Natural killer cell (primary cell): ENCODE results near the gene CRAT. TPM values are rescaled to one million over a fixed set of nuclear protein-coding genes. Genes with fewer than 3 reads are reported as not detected.

ENCODE experiments used
- ATAC-seq, 3 donors: fragments of 150-1000 bp in 2 of 3; fragments of 200-7000 bp in 1 of 3; cut with Tn5 transposase; 1 replicate in 1 of 3; 2 replicates in 2 of 3; pipeline ENCODE4 v1.10.0; 2021; ENCODE audit warnings: mild to moderate bottlenecking in 2 of 3, moderate library complexity in 2 of 3
- DNase-seq, 2 donors: peaks; one replicate each; pipeline versions ENCODE4 v3.0.0 to v3.0.0-alpha.2; 2013 to 2021; ENCODE audit warnings: mixed read lengths in 1 of 2
- H3K27ac ChIP-seq: one replicate; pipeline ENCODE4 v1.5.1; 2013; ENCODE audit warnings: mild to moderate bottlenecking, low read length
- H3K27me3 ChIP-seq: one replicate; pipeline ENCODE4 v1.6.1; 2013; ENCODE audit warnings: low read length; ENCODE audit not compliant: control insufficient read depth, insufficient read depth
- H3K36me3 ChIP-seq: one replicate; pipeline ENCODE4 v1.6.1; 2013; ENCODE audit warnings: low read length; ENCODE audit not compliant: control insufficient read depth, insufficient read depth
- H3K4me1 ChIP-seq: one replicate; pipeline ENCODE4 v1.6.1; 2013; ENCODE audit warnings: low read length; ENCODE audit not compliant: control insufficient read depth, insufficient read depth
- H3K4me3 ChIP-seq: one replicate; pipeline ENCODE4 v1.5.1; 2013; ENCODE audit warnings: low read length
- H3K9me3 ChIP-seq: one replicate; pipeline ENCODE4 v1.6.1; 2013; ENCODE audit warnings: low read length; ENCODE audit not compliant: control insufficient read depth, insufficient read depth
- H3K27ac Mint-ChIP-seq, 2 donors: one replicate each; pipeline ENCODE4 v1.8.0; 2022; ENCODE audit warnings: mild to moderate bottlenecking in 2 of 2, mixed read lengths in 2 of 2, moderate library complexity in 1 of 2
- H3K27me3 Mint-ChIP-seq, 2 donors: one replicate each; pipeline ENCODE4 v1.8.0; 2022; ENCODE audit warnings: low read depth in 2 of 2, mixed read lengths in 2 of 2
- H3K36me3 Mint-ChIP-seq: one replicate; pipeline ENCODE4 v1.8.0; 2022; ENCODE audit warnings: mixed read lengths
- H3K4me1 Mint-ChIP-seq, 2 donors: one replicate each; pipeline ENCODE4 v1.8.0; 2022; ENCODE audit warnings: mixed read lengths in 2 of 2
- H3K4me3 Mint-ChIP-seq: one replicate; pipeline ENCODE4 v1.8.0; 2022; ENCODE audit warnings: mild to moderate bottlenecking, moderate library complexity, mixed read lengths
- H3K9me3 Mint-ChIP-seq, 2 donors: one replicate each; pipeline ENCODE4 v1.8.0; 2022; ENCODE audit warnings: mixed read lengths in 2 of 2
- WGBS: methylation state at CpG from one replicate; pipeline ENCODE4 v1.1.7; 2013; ENCODE audit warnings: missing lambda C conversion rate; ENCODE audit not compliant: insufficient coverage; 5-methylcytosine and 5-hydroxymethylcytosine counted together
- intact Hi-C: fragments of 100-400 bp; cut with micrococcal nuclease; formaldehyde crosslinking; loops from one replicate; pipeline ENCODE4 v1.14.2; 2022
- total RNA-seq, 4 donors: library from RNA; stranded (reverse); fragments of 120-200 nt in 1 of 4; gene quantifications; one replicate each; pipeline versions ENCODE4 v1.2.3 to v1.2.4, GENCODE V29; 2013 to 2022
- TF ChIP-seq, protein P1 (sequence below): fragments of 200-600 bp; IDR thresholded peaks from one replicate; pipeline ENCODE4 v1.8.0; 2022; ENCODE audit warnings: antibody characterized with exemption

The CRAT gene
- total RNA-seq, 3 donors from 2014 or later (not counting 1 experiment from before 2014, with no cell fraction given), result 13.5 to 13.8 (median 13.8) TPM

GRCh38 chr9:129097671-129098306 lies 12.8 kb downstream of the CRAT start:
- no peaks in the 10 kb centered on the region for H3K36me3 ChIP-seq
- intact Hi-C loops, result no loop called here
- H3K27me3 ChIP-seq, result no peaks in the 10 kb centered on the region
- no peak overlapping the region for H3K27ac ChIP-seq
- H3K27me3 Mint-ChIP-seq, result no peaks in the 10 kb centered on the region
- H3K4me1 Mint-ChIP-seq, result no peaks in the 10 kb centered on the region
- H3K4me3 ChIP-seq, result no peak overlapping the region
- ATAC-seq (no peak), DNase-seq (no peak)
- H3K4me1 ChIP-seq, result no peaks in the 10 kb centered on the region
- H3K36me3 Mint-ChIP-seq, result no peaks in the 10 kb centered on the region
- no peak overlapping the region for H3K4me3 Mint-ChIP-seq
- WGBS, result 94% methylated on average over 16 of the region's 16 CpGs
- H3K27ac Mint-ChIP-seq, result no peak overlapping the region
- H3K9me3 Mint-ChIP-seq, result no peaks in the 10 kb centered on the region
- TF ChIP-seq, protein P1, sequence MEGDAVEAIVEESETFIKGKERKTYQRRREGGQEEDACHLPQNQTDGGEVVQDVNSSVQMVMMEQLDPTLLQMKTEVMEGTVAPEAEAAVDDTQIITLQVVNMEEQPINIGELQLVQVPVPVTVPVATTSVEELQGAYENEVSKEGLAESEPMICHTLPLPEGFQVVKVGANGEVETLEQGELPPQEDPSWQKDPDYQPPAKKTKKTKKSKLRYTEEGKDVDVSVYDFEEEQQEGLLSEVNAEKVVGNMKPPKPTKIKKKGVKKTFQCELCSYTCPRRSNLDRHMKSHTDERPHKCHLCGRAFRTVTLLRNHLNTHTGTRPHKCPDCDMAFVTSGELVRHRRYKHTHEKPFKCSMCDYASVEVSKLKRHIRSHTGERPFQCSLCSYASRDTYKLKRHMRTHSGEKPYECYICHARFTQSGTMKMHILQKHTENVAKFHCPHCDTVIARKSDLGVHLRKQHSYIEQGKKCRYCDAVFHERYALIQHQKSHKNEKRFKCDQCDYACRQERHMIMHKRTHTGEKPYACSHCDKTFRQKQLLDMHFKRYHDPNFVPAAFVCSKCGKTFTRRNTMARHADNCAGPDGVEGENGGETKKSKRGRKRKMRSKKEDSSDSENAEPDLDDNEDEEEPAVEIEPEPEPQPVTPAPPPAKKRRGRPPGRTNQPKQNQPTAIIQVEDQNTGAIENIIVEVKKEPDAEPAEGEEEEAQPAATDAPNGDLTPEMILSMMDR, result no peak
- no peaks in the 10 kb centered on the region for H3K9me3 ChIP-seq

GRCh38 chr9:129095908-129096307 lies 14.7 kb downstream of the CRAT start:
- intact Hi-C loops, result no loop called here
- H3K4me1 ChIP-seq, result no peaks in the 10 kb centered on the region
- H3K36me3 ChIP-seq, result no peaks in the 10 kb centered on the region
- ATAC-seq (no peak), DNase-seq (no peak)
- Mint-ChIP-seq H3K9me3 (no peaks in the 10 kb centered on the region), H3K27me3 (no peaks in the 10 kb centered on the region), H3K4me1 (no peaks in the 10 kb centered on the region), H3K27ac (no peak overlapping the region), H3K36me3 (no peaks in the 10 kb centered on the region), H3K4me3 (no peak overlapping the region)
- no peaks in the 10 kb centered on the region for H3K27me3 ChIP-seq
- no peaks in the 10 kb centered on the region for H3K9me3 ChIP-seq
- H3K4me3 ChIP-seq, result no peak overlapping the region
- TF ChIP-seq, protein P1, result no peak
- H3K27ac ChIP-seq, result no peak overlapping the region
- 93% methylated on average over 12 of the region's 12 CpGs for WGBS

GRCh38 chr9:129095170-129095667 lies 15.4 kb downstream of the CRAT start:
- no peaks in the 10 kb centered on the region for H3K27me3 Mint-ChIP-seq
- H3K36me3 Mint-ChIP-seq, result no peaks in the 10 kb centered on the region
- intact Hi-C loops, result no loop called here
- no peak overlapping the region for H3K4me3 ChIP-seq
- WGBS, result 95% methylated on average over 21 of the region's 21 CpGs
- no peaks in the 10 kb centered on the region for H3K9me3 Mint-ChIP-seq
- H3K9me3 ChIP-seq, result no peaks in the 10 kb centered on the region
- no peaks in the 10 kb centered on the region for H3K27me3 ChIP-seq
- no peak overlapping the region for H3K4me3 Mint-ChIP-seq
- H3K36me3 ChIP-seq, result peaks cover 3% of the 10 kb centered on the region
- no peaks in the 10 kb centered on the region for H3K4me1 Mint-ChIP-seq
- no peaks in the 10 kb centered on the region for H3K4me1 ChIP-seq
- no peak overlapping the region for H3K27ac ChIP-seq
- H3K27ac Mint-ChIP-seq, result no peak overlapping the region
- no peak for ATAC-seq
- TF ChIP-seq, protein P1, result no peak
- DNase-seq, result no peak
